BE2C (cell line): ENCODE results near the gene ACSL6.

Source experiments
- DNase-seq: peaks from one replicate; pipeline ENCODE4 v3.0.0-alpha.2; 2020
- H3K27me3 ChIP-seq: fragments of 250-450 bp; sonication (Bioruptor Pico); 2 replicates; pipeline ENCODE4 v1.5.1; 2020; ENCODE audit warnings: mild to moderate bottlenecking
- H3K36me3 ChIP-seq: fragments of 250-450 bp; sonication (Bioruptor Pico); 2 replicates; pipeline ENCODE4 v1.5.1; 2020; ENCODE audit warnings: mild to moderate bottlenecking
- H3K4me1 ChIP-seq: fragments of 250-450 bp; sonication (Bioruptor Pico); 2 replicates; pipeline ENCODE4 v1.5.1; 2020
- H3K4me3 ChIP-seq: 2 replicates; pipeline ENCODE4 v1.5.1; 2011; ENCODE audit warnings: low read depth, low read length
- H3K9me3 ChIP-seq: fragments of 250-450 bp; sonication (Bioruptor Pico); 2 replicates; pipeline ENCODE4 v1.5.1; 2020
- TF ChIP-seq, protein P1 (sequence below): IDR thresholded peaks from 2 replicates; pipeline ENCODE4 v1.5.1; 2012; ENCODE audit warnings: mild to moderate bottlenecking, low read depth, low read length

Gene ACSL6

DNA sequence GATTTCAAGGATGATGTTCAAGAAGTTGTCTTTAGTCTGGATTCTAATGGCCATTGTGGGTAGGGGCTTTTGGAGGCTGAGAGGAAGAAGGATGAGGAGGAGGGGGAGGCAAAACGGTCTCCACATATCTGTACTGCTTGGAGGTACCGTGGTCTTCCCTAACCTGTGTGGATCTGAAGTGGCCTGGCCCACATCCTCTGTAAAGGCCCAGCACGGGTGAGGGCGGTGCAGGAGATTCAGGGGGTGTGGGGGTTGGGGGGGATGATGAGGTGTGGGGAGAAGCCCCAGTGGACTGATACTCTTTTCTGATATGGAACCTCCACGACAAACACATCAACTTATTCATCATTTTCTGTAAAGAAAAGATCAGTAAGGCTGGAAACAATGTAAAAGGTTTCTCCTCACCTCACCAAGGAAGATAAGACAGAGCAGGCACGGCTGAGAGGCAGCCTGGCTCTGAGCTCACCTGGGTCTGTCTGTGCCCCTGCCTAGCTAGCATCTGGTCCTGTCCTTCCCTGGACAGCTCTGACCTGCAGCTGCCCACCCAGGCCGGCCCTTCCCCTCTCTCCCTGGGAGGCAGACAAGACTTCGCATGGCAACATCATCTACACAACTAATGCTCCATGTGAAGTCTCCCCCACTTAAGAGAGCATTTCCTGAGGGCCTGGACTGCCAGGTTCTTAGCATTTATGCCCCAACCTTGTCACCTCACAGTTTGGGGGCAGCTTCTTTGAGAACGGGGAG is 43.4 kb upstream of the ACSL6 start:
- Histone ChIP-seq H3K27me3 (no peaks in the 10 kb centered on the region), H3K4me3 (no peak overlapping the region), H3K36me3 (no peaks in the 10 kb centered on the region), H3K9me3 (no peaks in the 10 kb centered on the region), H3K4me1 (no peaks in the 10 kb centered on the region)
- DNase-seq: no peak
- TF ChIP-seq, protein P1, sequence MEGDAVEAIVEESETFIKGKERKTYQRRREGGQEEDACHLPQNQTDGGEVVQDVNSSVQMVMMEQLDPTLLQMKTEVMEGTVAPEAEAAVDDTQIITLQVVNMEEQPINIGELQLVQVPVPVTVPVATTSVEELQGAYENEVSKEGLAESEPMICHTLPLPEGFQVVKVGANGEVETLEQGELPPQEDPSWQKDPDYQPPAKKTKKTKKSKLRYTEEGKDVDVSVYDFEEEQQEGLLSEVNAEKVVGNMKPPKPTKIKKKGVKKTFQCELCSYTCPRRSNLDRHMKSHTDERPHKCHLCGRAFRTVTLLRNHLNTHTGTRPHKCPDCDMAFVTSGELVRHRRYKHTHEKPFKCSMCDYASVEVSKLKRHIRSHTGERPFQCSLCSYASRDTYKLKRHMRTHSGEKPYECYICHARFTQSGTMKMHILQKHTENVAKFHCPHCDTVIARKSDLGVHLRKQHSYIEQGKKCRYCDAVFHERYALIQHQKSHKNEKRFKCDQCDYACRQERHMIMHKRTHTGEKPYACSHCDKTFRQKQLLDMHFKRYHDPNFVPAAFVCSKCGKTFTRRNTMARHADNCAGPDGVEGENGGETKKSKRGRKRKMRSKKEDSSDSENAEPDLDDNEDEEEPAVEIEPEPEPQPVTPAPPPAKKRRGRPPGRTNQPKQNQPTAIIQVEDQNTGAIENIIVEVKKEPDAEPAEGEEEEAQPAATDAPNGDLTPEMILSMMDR: no peak

DNA sequence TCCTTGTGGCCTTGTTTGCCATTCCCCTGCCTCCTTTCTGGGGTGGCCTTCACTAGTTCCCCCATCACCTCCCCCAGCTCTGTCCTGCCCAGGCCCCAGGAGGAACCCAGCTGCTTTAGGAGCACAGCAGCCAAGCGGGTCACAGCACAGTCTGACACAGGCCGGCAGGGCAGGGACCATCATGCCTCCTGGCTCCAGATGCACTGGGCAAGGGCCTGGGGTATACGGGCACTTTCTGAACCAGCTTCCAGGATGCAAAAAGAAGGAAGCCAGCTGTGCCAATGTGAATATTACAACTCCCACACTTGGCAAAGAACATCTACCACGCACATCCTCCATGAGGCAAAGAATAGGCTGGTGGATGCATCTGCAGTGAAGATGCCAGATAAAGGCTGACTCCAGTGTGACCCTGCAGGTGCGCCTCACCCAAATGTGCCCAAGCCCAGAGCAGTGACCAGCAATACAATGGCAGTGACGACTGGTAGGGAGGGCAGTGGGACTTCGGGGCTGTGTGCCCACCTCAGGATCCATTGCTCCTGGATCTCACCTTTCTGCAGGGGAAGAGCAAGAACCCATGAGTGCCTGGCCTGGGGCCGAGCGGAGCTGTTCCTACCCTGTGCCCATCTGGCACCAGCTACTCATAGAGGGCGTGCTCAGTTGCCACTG is 42.7 kb upstream of the ACSL6 start:
- Histone ChIP-seq H3K4me3 (no peak overlapping the region), H3K36me3 (no peaks in the 10 kb centered on the region), H3K27me3 (no peaks in the 10 kb centered on the region), H3K4me1 (no peaks in the 10 kb centered on the region), H3K9me3 (no peaks in the 10 kb centered on the region)
- TF ChIP-seq, protein P1: no peak
- no peak for DNase-seq

DNA sequence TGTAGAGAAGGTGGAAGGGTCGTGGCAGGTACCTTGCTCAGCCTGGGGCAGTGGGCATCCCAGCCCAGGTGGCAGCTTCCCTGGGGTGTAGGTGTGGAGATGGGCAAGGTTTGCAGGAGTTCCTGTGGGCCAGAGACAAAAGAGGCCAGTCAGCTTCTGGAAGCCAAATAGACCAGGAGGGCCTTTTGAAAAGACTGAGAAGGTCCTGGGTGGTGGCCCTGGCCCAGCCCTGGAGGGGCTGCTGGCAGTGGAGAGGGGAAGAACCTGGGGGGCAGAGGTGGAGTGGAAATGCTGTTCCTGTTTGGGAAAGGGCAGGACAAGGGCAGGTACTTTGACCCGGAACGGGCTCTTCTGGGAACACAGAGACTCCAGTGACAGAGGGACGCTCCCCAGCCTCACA is 42.0 kb upstream of the ACSL6 start:
- TF ChIP-seq, protein P1: no peak
- Histone ChIP-seq H3K4me3 (no peak overlapping the region), H3K9me3 (no peaks in the 10 kb centered on the region), H3K36me3 (no peaks in the 10 kb centered on the region), H3K27me3 (no peaks in the 10 kb centered on the region), H3K4me1 (no peaks in the 10 kb centered on the region)
- DNase-seq: no peak

DNA sequence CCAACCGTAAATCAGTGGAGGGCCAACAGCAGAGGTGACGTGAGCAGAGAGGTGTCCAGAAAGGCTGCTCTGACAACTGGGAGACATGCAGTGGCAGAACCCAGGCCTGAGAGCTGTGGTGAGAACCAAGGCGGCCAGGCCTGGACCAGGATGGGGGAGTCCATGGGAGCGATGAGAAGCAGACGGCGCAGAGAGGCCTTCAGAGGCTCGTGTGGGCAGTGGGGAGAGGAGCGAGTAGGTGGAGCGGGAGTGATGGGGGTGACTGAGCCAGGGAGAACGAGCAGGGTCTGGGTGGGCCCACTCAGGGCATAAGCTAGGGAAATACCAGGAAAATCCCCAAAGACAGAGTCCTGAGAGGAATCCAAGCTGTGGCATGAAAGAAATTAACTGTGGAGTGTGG is 41.1 kb upstream of the ACSL6 start:
- Histone ChIP-seq H3K9me3 (no peaks in the 10 kb centered on the region), H3K4me1 (no peaks in the 10 kb centered on the region), H3K27me3 (no peaks in the 10 kb centered on the region), H3K36me3 (no peaks in the 10 kb centered on the region), H3K4me3 (no peak overlapping the region)
- TF ChIP-seq, protein P1: no peak
- no peak for DNase-seq

DNA sequence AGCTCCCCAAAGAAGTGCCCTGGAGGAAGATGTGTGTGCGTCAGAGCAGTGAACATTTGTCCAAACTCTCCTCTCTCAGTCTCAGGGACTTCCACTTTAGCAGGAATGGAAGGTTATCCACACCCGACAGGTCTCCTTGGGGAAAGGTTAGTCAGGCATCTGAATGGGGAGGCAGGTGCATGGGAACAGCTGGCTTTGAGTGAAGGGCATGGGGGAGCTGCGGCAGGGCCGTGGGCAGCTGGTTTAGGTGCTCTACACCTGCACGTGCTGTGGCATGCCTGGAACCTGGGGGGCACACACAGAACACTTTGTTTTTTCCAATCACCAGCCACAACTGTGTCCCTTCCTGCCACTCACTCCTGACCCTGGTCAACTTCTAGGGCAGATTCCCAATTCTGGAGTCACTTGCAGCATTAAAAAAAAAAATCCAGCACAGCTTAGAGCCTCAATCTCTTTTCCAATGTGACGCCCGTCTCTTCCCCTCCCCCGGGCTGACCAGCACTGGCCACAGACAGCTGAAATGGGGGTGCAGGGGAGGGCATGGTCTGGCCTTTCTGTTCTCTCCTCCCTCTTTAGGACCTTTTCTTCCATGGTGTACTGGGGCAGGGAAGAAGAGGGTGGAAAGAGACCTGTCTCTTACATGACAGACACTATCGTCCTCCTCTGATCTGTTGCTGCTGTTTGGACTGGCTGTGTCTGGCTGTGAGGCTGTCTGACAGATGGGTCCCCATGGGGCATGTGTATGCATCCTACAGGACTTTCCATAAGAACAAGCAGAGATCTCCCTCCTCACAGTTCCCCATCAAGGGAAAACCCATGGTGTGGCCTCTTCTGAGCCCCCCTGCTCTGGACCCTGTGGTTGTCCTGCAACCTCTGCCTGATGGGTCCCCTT is 39.4 kb upstream of the ACSL6 start:
- DNase-seq: no peak

More for the DNA sequence above, 39.4 kb upstream of the ACSL6 start:
- no peaks in the 10 kb centered on the region for H3K36me3 ChIP-seq
- TF ChIP-seq, protein P1: no peak
- H3K4me3 ChIP-seq: no peak overlapping the region
- no peaks in the 10 kb centered on the region for H3K4me1 ChIP-seq
- H3K27me3 ChIP-seq: no peaks in the 10 kb centered on the region
- H3K9me3 ChIP-seq: no peaks in the 10 kb centered on the region
